Parathyroid adenoma (tissue), 2 donors: ENCODE measurements around the gene NFKBIZ.
"Not testable (repeated sequence)": the region's sequence is repeated elsewhere in the genome, so short reads cannot be mapped to it uniquely, and the experiment has no call there.

Experiments
- H2AFZ ChIP-seq: fragments of 300-600 bp; sonication (generic); one replicate; pipeline ENCODE4 v1.7.0; 2017; ENCODE audit warnings: antibody characterized with exemption, mild to moderate bottlenecking
- H3K27ac ChIP-seq: fragments of 300-600 bp; sonication (generic); one replicate; pipeline ENCODE4 v1.7.0; 2017
- H3K27me3 ChIP-seq: fragments of 300-600 bp; sonication (generic); one replicate; pipeline ENCODE4 v1.7.0; 2017; ENCODE audit warnings: low read length; ENCODE audit not compliant: control insufficient read depth, insufficient read depth
- H3K36me3 ChIP-seq: fragments of 300-600 bp; sonication (generic); one replicate; pipeline ENCODE4 v1.7.0; 2017; ENCODE audit warnings: low read length; ENCODE audit not compliant: control insufficient read depth, insufficient read depth
- H3K4me1 ChIP-seq: fragments of 300-600 bp; sonication (generic); one replicate; pipeline ENCODE4 v1.7.0; 2017; ENCODE audit warnings: control low read depth
- H3K4me2 ChIP-seq: fragments of 300-600 bp; sonication (generic); one replicate; pipeline ENCODE4 v1.7.0; 2017; ENCODE audit warnings: low read length
- H3K4me3 ChIP-seq: fragments of 300-600 bp; sonication (generic); one replicate; pipeline ENCODE4 v1.7.0; 2017; ENCODE audit warnings: low read depth, low read length
- H3K79me2 ChIP-seq: fragments of 300-600 bp; sonication (generic); one replicate; pipeline ENCODE4 v1.7.0; 2017; ENCODE audit warnings: control low read depth
- H3K9ac ChIP-seq: fragments of 300-600 bp; sonication (generic); one replicate; pipeline ENCODE4 v1.7.0; 2017; ENCODE audit warnings: mild to moderate bottlenecking
- H3K9me3 ChIP-seq: fragments of 300-600 bp; sonication (generic); one replicate; pipeline ENCODE4 v1.7.0; 2017; ENCODE audit warnings: low read length; ENCODE audit not compliant: control insufficient read depth
- CTCF ChIP-seq: fragments of 300-600 bp; sonication (generic); IDR thresholded peaks from one replicate; pipeline ENCODE4 v1.7.0; 2017; ENCODE audit warnings: antibody characterized with exemption, mild to moderate bottlenecking
- donor health status: primary hyperparathyroidism.

Gene NFKBIZ

GRCh38 chr3:101884776-101885175 lies 35.5 kb downstream of the NFKBIZ start:
- no peak for TF ChIP-seq CTCF

GRCh38 chr3:101885584-101885983 lies 36.3 kb downstream of the NFKBIZ start:
- not testable (repeated sequence) for H3K4me3 ChIP-seq, H3K4me1 ChIP-seq, H3K27ac ChIP-seq, H3K9ac ChIP-seq, H3K79me2 ChIP-seq, H3K27me3 ChIP-seq, H3K36me3 ChIP-seq, H3K9me3 ChIP-seq, H3K4me2 ChIP-seq, H2AFZ ChIP-seq

More at GRCh38 chr3:101884776-101885175, 35.5 kb downstream of the NFKBIZ start:
- Histone ChIP-seq H3K9me3 (no peaks in the 10 kb centered on the region), H3K4me3 (no peak overlapping the region), H3K4me1 (no peaks in the 10 kb centered on the region), H3K27me3 (no peaks in the 10 kb centered on the region), H3K4me2 (no peak overlapping the region), H3K79me2 (no peaks in the 10 kb centered on the region), H3K9ac (no peak overlapping the region), H3K36me3 (no peaks in the 10 kb centered on the region), H3K27ac (no peak overlapping the region), H2AFZ (no peak overlapping the region)

- Histone ChIP-seq H3K9ac (no peak overlapping the region), H3K36me3 (no peaks in the 10 kb centered on the region), H3K4me3 (no peak overlapping the region), H2AFZ (no peak overlapping the region), H3K4me1 (no peaks in the 10 kb centered on the region), H3K4me2 (no peak overlapping the region), H3K79me2 (no peaks in the 10 kb centered on the region), H3K9me3 (no peaks in the 10 kb centered on the region), H3K27me3 (no peaks in the 10 kb centered on the region), H3K27ac (no peak overlapping the region)
- no peak for TF ChIP-seq CTCF
These were observed 37.3 kb downstream of the NFKBIZ start for GRCh38 chr3:101886626-101887025.

- Histone ChIP-seq H3K9ac (no peak overlapping the region), H3K79me2 (no peaks in the 10 kb centered on the region), H3K36me3 (no peaks in the 10 kb centered on the region), H3K4me2 (no peak overlapping the region), H3K27me3 (no peaks in the 10 kb centered on the region), H3K27ac (no peak overlapping the region), H3K9me3 (no peaks in the 10 kb centered on the region), H3K4me3 (no peak overlapping the region), H3K4me1 (no peaks in the 10 kb centered on the region), H2AFZ (no peak overlapping the region)
- TF ChIP-seq CTCF = no peak
These were observed 39.3 kb downstream of the NFKBIZ start for GRCh38 chr3:101888653-101889052.

GRCh38 chr3:101890716-101891115 lies 41.4 kb downstream of the NFKBIZ start:
- Histone ChIP-seq H3K4me2 (no peak overlapping the region), H3K9me3 (no peaks in the 10 kb centered on the region), H3K27ac (no peak overlapping the region), H3K27me3 (no peaks in the 10 kb centered on the region), H3K36me3 (no peaks in the 10 kb centered on the region), H3K79me2 (no peaks in the 10 kb centered on the region), H3K9ac (no peak overlapping the region), H2AFZ (no peak overlapping the region), H3K4me1 (no peaks in the 10 kb centered on the region), H3K4me3 (no peak overlapping the region)
- no peak for TF ChIP-seq CTCF
